ENCODE data around the gene CD302.
"Not testable (repeated sequence)": the region's sequence is repeated elsewhere in the genome, so short reads cannot be mapped to it uniquely, and the experiment has no call there.

CD302 gene

GRCh38 chr2:159748089-159748488 lies 49.9 kb downstream of the CD302 start:
- no peak for DNase-seq (ENCODE audit: extremely low read depth, low read depth)
- TF ChIP-seq CTCF (IDR thresholded peaks at IDR 0.05; ENCODE audit: low read depth, low read length): no peak

- not testable (repeated sequence) for DNase-seq (ENCODE audit: extremely low read depth, low read depth)
These were observed 52.8 kb downstream of the CD302 start for GRCh38 chr2:159745237-159745636.

- TF ChIP-seq CTCF (IDR thresholded peaks at IDR 0.05; ENCODE audit: low read depth, low read length): no peak
- DNase-seq (ENCODE audit: extremely low read depth, low read depth): no peak
These were observed 53.6 kb downstream of the CD302 start for GRCh38 chr2:159744363-159744762.

- DNase-seq (ENCODE audit: extremely low read depth, low read depth): no peak
- TF ChIP-seq CTCF (IDR thresholded peaks at IDR 0.05; ENCODE audit: low read depth, low read length): no peak
These were observed 55.2 kb downstream of the CD302 start for GRCh38 chr2:159742846-159743245.

- no peak for DNase-seq (ENCODE audit: extremely low read depth, low read depth)
- no peak for TF ChIP-seq CTCF (IDR thresholded peaks at IDR 0.05; ENCODE audit: low read depth, low read length)
These were observed 59.3 kb downstream of the CD302 start for GRCh38 chr2:159738509-159739390.

GRCh38 chr2:159737917-159738296 lies 60.1 kb downstream of the CD302 start:
- DNase-seq (ENCODE audit: extremely low read depth, low read depth): no peak
- TF ChIP-seq CTCF (IDR thresholded peaks at IDR 0.05; ENCODE audit: low read depth, low read length): no peak

DNA sequence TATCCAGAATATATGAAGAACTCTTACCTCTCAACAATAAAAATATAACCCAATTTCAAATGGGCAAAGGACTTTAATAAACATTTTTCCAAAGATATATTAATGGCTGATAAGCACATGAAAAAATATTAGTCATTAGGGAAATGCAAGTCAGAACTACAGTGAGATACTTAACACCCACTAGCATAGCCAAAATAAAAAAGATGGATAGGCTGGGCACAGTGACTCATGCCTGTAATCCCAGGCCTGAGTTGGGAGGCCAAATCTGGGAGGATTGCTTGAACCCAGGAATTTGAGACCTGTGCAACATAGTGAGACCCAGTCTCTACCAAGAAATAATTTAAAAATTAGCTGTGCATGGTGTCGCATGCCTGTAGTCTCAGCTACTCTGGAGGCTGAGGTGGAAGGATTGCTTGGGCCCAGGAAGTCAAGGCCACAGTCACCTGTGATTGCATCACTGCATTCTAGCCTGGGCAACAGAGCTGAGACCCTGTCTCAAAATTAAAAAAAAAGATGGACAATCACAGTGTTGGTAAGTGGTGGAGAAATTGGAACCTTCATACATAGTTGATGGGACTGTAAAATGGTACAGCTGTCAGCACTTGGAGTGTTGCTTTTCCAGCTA lies 60.6 kb downstream of the CD302 start:
- TF ChIP-seq CTCF (IDR thresholded peaks at IDR 0.05; ENCODE audit: low read depth, low read length): no peak

More for the DNA sequence above, 60.6 kb downstream of the CD302 start:
- DNase-seq (ENCODE audit: extremely low read depth, low read depth): no peak

Measured in AG09319 (cell line).